ENCODE measurements around the gene EEF1A1.
"Not testable (repeated sequence)": the region's sequence is repeated elsewhere in the genome, so short reads cannot be mapped to it uniquely, and the experiment has no call there.

EEF1A1 gene

GRCh38 chr6:73547036-73547435, 26.2 kb upstream of the EEF1A1 start:
- Histone ChIP-seq H3K27ac (ENCODE audit: extremely low read depth, low read depth, low read length) (no peak overlapping the region), H3K9me3 (ENCODE audit: control insufficient read depth, insufficient read depth, low read depth, low read length) (no peaks in the 10 kb centered on the region), H3K4me1 (ENCODE audit: control insufficient read depth, insufficient read depth, low read length) (no peaks in the 10 kb centered on the region), H3K36me3 (ENCODE audit: control insufficient read depth in 2 of 2, insufficient read depth in 1 of 2, low read length in 2 of 2) (no peaks in the 10 kb centered on the region), H3K4me3 (ENCODE audit: low read depth, low read length) (no peak overlapping the region)
- ChIA-PET POLR2A (interaction anchor here (2.4 kb wide), 1 partner anchor 26 kb away, joined by 15 read pairs; the partner anchor contains the start of gene EEF1A1), CTCF (interaction anchor here (3.5 kb wide), 1 partner anchor 64 kb away, joined by 17 read pairs; no protein-coding TSS in a partner anchor)
- TF ChIP-seq, protein P1, sequence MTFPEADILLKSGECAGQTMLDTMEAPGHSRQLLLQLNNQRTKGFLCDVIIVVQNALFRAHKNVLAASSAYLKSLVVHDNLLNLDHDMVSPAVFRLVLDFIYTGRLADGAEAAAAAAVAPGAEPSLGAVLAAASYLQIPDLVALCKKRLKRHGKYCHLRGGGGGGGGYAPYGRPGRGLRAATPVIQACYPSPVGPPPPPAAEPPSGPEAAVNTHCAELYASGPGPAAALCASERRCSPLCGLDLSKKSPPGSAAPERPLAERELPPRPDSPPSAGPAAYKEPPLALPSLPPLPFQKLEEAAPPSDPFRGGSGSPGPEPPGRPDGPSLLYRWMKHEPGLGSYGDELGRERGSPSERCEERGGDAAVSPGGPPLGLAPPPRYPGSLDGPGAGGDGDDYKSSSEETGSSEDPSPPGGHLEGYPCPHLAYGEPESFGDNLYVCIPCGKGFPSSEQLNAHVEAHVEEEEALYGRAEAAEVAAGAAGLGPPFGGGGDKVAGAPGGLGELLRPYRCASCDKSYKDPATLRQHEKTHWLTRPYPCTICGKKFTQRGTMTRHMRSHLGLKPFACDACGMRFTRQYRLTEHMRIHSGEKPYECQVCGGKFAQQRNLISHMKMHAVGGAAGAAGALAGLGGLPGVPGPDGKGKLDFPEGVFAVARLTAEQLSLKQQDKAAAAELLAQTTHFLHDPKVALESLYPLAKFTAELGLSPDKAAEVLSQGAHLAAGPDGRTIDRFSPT (tag by site-specific recombination; IDR thresholded peaks at IDR 0.05) = no peak
- no peak for TF ChIP-seq ZFP37 (tag by site-specific recombination; IDR thresholded peaks at IDR 0.05)
- TF ChIP-seq ZNF350 (tag by site-specific recombination; IDR thresholded peaks at IDR 0.05) = no peak
- no peak for TF ChIP-seq IKZF3 (tag by site-specific recombination; IDR thresholded peaks at IDR 0.05)
- no peak for TF ChIP-seq GLIS1 (tag by site-specific recombination; IDR thresholded peaks at IDR 0.05)
- TF ChIP-seq ZNF202 (tag by site-specific recombination; IDR thresholded peaks at IDR 0.05; ENCODE audit: borderline replicate concordance) = no peak
- TF ChIP-seq, protein P2, sequence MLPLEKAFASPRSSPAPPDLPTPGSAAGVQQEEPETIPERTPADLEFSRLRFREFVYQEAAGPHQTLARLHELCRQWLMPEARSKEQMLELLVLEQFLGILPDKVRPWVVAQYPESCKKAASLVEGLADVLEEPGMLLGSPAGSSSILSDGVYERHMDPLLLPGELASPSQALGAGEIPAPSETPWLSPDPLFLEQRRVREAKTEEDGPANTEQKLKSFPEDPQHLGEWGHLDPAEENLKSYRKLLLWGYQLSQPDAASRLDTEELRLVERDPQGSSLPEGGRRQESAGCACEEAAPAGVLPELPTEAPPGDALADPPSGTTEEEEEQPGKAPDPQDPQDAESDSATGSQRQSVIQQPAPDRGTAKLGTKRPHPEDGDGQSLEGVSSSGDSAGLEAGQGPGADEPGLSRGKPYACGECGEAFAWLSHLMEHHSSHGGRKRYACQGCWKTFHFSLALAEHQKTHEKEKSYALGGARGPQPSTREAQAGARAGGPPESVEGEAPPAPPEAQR (tag by site-specific recombination; IDR thresholded peaks at IDR 0.05) = no peak
- no peak for TF ChIP-seq ZNF791 (tag by site-specific recombination; IDR thresholded peaks at IDR 0.05)
- TF ChIP-seq ZNF473 (tag by site-specific recombination; IDR thresholded peaks at IDR 0.05) = no peak
- TF ChIP-seq KLF1 (tag by site-specific recombination; IDR thresholded peaks at IDR 0.05) = no peak
- TF ChIP-seq ZNF311 (tag by site-specific recombination; IDR thresholded peaks at IDR 0.05; ENCODE audit: borderline replicate concordance) = no peak
- TF ChIP-seq REPIN1 (tag by site-specific recombination; IDR thresholded peaks at IDR 0.05; ENCODE audit: low read depth) = no peak
- TF ChIP-seq, protein P3, sequence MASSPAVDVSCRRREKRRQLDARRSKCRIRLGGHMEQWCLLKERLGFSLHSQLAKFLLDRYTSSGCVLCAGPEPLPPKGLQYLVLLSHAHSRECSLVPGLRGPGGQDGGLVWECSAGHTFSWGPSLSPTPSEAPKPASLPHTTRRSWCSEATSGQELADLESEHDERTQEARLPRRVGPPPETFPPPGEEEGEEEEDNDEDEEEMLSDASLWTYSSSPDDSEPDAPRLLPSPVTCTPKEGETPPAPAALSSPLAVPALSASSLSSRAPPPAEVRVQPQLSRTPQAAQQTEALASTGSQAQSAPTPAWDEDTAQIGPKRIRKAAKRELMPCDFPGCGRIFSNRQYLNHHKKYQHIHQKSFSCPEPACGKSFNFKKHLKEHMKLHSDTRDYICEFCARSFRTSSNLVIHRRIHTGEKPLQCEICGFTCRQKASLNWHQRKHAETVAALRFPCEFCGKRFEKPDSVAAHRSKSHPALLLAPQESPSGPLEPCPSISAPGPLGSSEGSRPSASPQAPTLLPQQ (tag by site-specific recombination; IDR thresholded peaks at IDR 0.05) = no peak
- no peak for TF ChIP-seq GFI1B (tag by site-specific recombination; IDR thresholded peaks at IDR 0.05)
- no peak for TF ChIP-seq KLF7 (tag by site-specific recombination; IDR thresholded peaks at IDR 0.05; ENCODE audit: borderline replicate concordance)

DNA sequence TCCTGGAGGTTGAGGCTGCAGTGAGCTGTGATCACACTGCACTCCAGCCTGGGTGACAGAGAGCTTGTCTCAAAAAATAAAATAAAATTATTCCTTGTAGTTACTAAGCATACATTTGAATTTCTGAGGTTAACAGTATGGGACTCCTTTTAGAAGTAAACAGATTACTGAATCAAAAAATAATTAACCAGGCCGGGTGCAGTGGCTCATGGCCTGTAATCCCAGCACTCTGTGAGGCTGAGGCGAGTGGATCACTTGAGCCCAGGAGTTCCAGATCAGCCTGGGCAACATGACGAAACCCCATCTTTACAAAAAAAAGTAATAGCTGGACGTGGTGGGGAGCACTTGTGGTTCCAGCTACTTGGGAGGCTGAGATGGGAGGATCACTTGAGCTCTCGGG, 22.1 kb upstream of the EEF1A1 start:
- no peaks in the 10 kb centered on the region for H3K36me3 ChIP-seq (ENCODE audit: control insufficient read depth in 2 of 2, insufficient read depth in 1 of 2, low read length in 2 of 2)
- ChIA-PET POLR2A (interaction anchor here (1.2 to 1.5 kb wide), 2 partner anchors 22 to 38 kb away, joined by 3 to 4 read pairs; partner anchors contain the start of gene EEF1A1), CTCF (interaction anchor here (0.6 to 0.9 kb wide), 4 partner anchors 15 to 109 kb away, joined by 3 to 6 read pairs (median 3); no protein-coding TSS in a partner anchor)
- H3K27ac ChIP-seq (ENCODE audit: extremely low read depth, low read depth, low read length) = no peak overlapping the region
- no peak overlapping the region for H3K4me3 ChIP-seq (ENCODE audit: low read depth, low read length)
- TF ChIP-seq ZNF280D (tag by site-specific recombination; IDR thresholded peaks at IDR 0.05) = no peak
- TF ChIP-seq HOXA7 (CRISPR knock-in tag; IDR thresholded peaks at IDR 0.05; ENCODE audit: borderline replicate concordance) = no peak
- no peak for TF ChIP-seq PRDM1 (tag by site-specific recombination; IDR thresholded peaks at IDR 0.05)
- TF ChIP-seq ZNF350 (tag by site-specific recombination; IDR thresholded peaks at IDR 0.05) = no peak
- no peaks in the 10 kb centered on the region for H3K9me3 ChIP-seq (ENCODE audit: control insufficient read depth, insufficient read depth, low read depth, low read length)
- no peaks in the 10 kb centered on the region for H3K4me1 ChIP-seq (ENCODE audit: control insufficient read depth, insufficient read depth, low read length)

GRCh38 chr6:73542481-73542880, 21.6 kb upstream of the EEF1A1 start:
- not testable (repeated sequence) for H3K9me3 ChIP-seq (ENCODE audit: control insufficient read depth, insufficient read depth, low read depth, low read length); H3K4me1 ChIP-seq (ENCODE audit: control insufficient read depth, insufficient read depth, low read length); H3K27ac ChIP-seq (ENCODE audit: extremely low read depth, low read depth, low read length); H3K36me3 ChIP-seq (ENCODE audit: control insufficient read depth in 2 of 2, insufficient read depth in 1 of 2, low read length in 2 of 2); H3K4me3 ChIP-seq (ENCODE audit: low read depth, low read length)
- POLR2A ChIA-PET = interaction anchor here (1.2 to 1.5 kb wide), 2 partner anchors 21 to 38 kb away, joined by 3 to 4 read pairs; partner anchors contain the start of gene EEF1A1
- CTCF ChIA-PET = interaction anchor here (0.6 to 0.9 kb wide), 4 partner anchors 16 to 147 kb away, joined by 3 to 6 read pairs (median 3); no protein-coding TSS in a partner anchor

All from HEK293 (cell line).